GM10847 (cell line): Measurements from ENCODE around the gene ADIPOR2.

Experiments
- POLR2A ChIP-seq: IDR thresholded peaks from 2 replicates; pipeline ENCODE4 v1.6.1; 2011; ENCODE audit not compliant: insufficient read length; ENCODE audit errors: extremely low read depth

The ADIPOR2 gene

DNA sequence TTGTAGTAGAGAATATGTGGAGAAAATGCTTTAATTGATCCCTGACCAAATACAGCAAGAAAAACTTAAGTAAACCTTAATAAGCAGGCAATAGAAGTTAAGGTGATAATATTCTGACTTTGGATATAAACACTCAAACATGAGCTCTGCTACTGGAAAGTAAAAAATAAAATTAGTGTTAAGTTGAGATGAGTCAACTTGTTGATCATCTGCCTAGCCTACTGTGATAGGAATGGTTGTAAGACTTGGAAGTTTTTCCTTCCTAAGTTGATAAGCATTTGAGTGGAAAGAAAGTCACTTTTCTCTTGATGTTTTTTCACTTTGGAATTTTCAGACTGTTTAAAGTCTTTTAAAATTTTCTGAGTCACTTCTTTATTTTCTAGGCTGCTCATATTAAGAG lies 26.0 kb downstream of the ADIPOR2 start:
- TF ChIP-seq POLR2A: no peak

DNA sequence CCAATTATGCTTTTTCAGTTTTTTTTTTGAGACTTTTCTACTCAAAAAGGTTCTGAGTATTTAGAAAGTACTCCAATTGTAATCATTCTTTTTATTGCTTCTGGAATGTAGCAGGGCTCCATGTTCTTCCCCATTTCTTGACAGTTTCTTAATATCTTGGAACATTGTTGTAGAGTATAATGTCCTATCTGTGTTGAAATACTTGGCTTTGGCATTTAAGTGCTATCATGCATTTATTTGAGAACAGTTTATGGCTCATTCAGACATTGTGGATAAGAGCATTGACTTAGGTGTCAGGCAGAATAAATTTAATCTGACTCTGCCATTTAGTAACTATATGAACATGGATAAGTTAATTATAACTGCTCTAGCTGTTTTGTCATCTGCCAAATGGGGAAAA lies 28.3 kb downstream of the ADIPOR2 start:
- no peak for TF ChIP-seq POLR2A

DNA sequence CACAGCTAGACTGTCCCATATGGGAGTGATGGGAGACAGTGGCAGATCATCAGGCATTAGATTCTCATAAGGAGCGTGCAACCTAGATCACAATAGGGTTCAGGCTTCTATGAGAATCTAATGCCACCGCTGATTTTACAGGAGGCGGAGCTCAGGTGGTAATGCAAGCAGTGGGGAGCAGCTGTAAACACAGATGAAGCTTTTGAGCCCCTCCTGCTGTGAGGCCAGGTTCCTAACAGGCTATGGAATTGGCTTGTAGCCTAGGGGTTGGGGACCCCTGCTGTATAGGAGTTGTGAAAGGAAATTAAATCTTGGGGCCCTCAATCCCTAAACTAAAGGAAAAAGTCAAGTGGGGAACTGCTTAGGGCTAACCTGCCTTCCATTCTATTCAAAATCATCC lies 29.6 kb downstream of the ADIPOR2 start:
- no peak for TF ChIP-seq POLR2A

DNA sequence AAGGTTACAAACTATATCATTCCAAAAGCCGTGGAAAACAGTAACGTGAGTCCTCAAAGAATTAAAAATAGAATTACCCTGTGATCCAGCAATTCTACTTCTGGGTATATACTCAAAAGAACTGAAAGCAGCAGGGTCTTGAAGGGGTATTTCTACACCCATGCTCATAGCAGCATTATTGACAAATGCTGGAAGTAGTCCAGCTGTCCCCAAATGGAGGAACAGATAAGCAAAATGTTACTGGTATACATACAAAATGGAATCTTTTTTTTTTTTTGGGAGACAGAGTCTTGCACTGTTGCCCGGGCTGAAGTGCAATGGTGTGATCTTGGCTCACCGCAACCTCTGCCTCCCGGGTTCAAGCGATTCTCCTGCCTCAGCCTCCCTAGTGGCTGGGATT lies 32.9 kb downstream of the ADIPOR2 start:
- TF ChIP-seq POLR2A: no peak

DNA sequence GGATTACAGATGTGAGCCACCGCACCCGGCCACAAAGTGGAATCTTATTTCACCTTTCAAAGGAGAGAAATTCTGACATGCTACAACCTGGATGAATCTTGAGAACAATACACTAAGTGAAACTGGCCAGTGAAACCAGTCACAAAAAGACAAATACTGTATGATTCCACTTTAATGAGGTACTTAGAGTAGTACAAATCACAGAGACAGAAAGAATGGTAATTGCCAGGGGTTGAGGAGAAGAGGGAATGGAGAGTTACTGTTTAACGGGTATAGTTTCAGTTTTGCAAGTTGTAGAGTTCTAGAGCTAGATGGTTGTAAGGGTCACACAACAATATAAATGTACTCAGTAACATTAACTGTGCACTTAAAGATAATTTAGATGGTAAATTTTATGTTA lies 33.4 kb downstream of the ADIPOR2 start:
- TF ChIP-seq POLR2A: no peak

DNA sequence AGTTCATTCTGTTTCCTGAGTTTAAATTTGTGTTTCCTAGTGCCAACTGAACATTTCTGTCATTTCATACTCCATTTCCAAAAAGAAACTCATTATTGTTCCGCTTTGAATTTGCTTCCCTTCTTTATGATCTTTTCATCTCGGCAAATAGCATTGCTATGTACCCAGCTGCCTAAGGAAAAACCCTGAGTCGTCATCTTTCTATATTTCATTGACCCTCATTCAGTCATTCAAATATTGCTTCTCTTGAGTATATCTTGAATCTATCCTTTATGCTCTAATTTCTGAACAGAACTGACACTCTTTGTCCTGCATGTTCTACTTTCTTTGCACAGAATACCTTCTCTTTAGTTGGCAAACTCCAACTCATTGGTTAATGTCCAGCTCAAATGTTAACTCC lies 35.9 kb downstream of the ADIPOR2 start:
- TF ChIP-seq POLR2A: no peak

DNA sequence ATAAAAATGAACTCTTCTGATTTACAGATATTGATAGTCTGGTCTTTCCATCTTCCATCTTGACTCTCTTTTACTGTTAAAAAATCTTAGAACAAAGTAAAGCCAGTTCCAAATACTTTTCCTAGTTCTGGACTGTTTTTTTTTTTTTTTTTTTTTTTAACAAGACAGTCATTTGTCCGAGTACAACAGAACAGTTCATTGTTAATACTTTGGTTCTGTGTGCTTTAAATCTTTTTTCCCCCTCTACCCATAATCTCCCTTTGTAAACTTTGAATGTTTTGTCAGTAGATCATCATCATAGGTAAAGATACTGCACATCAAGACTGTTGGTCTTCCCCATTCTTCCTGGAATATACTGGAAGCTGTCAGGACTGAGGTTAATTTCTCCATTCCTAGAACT lies 38.0 kb downstream of the ADIPOR2 start:
- no peak for TF ChIP-seq POLR2A

DNA sequence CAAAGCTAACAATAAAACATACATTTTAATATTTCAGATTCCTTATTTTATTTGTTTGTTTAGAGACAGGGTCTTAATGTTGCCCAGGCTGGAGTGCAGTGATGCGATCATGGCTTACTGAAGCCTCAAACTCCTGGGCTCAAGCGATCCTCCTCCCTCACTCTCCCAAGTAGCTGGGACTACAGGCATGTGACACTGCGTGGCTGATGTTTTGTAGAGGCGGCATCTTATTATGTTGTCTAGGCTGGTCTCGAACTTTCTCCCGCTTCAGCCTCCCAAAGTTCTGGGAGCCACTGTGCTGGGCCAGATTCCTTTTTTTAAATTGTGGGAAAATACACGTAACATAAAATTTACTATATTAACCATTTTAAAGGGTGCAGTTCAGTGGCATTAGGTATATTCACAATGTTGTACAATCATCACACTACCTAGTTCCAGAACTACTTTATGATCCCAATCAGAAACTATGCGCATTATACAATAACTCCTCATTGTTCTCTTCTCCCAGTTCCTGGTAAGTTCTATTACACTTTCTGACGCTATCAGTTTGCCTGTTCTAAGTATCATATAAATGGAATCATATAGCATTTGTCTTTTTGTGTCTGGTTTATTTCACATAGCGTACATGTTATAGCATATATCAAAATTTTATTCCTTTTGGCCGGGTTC lies 40.3 kb downstream of the ADIPOR2 start:
- no peak for TF ChIP-seq POLR2A

DNA sequence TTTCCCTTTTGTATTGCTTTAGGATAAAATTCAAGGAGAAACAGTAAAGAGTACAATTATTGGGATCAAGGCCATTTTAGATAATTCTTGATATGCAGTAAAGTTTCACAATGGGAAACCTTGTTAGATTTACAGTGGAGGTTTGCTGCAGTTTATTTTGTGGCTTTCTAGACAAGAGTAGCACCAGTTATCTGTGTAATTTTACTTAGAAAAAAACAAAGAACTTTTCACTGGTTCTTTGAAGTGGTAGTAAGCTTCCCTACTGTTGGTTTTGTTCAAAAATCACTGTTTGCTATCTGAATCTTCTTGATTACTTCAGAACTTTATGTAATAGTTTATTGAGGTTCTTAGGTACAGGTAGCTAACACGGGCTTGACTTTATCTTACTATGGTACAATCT lies 42.0 kb downstream of the ADIPOR2 start:
- no peak for TF ChIP-seq POLR2A

DNA sequence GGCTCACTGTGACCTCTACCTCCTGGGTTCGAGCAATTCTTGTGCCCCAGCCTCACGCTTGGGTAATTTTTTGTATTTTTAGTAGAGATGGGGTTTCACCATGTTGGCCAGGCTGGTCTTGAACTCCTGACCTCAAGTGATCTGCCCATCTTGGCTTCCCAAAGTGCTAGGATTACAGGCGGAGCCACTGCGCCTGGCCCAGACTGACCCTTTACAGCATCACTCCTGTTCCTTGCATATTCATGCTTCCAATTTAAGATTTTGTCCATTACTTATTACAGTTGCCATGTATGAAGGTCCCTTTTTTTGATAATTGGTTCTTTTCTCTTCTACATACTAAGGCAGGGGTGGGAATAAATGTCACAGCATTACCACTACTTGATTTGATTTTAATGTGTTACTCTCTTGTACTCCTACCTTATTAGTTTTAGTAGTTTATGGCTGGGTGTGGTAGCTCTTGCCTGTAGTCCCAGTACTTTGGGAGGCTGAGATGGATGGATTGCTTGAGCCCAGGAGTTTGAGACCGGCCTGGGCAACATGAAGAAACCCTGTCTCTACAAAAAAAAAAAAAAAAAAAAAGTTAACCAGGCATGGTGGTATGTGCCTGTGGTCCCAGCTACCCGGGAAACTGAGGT lies 46.9 kb downstream of the ADIPOR2 start:
- TF ChIP-seq POLR2A: no peak

DNA sequence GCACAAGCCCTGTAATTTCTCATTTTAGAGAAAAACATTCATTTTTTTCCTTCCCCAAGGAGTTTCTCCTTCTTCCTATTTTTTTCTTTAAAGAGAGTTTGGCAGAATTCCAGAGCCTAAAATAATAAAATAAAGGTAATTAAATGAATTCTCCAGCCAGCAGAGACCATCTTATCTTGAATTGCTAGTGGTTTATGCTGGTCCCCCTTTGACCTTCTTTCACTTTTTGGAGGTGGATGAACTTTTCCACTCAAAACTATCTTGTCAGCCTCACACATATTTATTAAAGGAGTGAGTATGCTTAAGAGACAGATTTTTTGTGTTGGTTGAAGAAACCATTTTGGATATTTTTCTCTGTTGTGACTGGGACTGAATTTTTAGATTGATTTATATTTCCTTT lies 47.6 kb downstream of the ADIPOR2 start:
- no peak for TF ChIP-seq POLR2A

DNA sequence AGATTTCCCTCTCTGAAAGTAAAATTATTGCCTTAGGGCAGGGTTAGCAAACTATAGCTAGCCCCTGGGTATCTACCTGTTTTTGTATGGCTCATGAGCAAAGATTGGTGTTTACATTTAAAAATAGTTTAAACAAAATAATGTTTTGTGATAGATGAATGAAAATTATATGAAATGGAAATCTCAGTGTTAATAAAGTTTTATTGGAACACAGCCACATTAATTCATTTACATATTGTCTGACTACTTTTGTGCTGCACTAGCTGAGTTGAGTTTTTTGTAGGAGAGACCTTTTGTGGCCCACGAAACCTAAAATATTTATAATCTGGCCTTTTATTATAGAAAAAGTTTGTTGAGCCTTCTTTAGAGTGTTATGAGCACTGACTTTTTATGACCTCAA lies 48.5 kb downstream of the ADIPOR2 start:
- no peak for TF ChIP-seq POLR2A

DNA sequence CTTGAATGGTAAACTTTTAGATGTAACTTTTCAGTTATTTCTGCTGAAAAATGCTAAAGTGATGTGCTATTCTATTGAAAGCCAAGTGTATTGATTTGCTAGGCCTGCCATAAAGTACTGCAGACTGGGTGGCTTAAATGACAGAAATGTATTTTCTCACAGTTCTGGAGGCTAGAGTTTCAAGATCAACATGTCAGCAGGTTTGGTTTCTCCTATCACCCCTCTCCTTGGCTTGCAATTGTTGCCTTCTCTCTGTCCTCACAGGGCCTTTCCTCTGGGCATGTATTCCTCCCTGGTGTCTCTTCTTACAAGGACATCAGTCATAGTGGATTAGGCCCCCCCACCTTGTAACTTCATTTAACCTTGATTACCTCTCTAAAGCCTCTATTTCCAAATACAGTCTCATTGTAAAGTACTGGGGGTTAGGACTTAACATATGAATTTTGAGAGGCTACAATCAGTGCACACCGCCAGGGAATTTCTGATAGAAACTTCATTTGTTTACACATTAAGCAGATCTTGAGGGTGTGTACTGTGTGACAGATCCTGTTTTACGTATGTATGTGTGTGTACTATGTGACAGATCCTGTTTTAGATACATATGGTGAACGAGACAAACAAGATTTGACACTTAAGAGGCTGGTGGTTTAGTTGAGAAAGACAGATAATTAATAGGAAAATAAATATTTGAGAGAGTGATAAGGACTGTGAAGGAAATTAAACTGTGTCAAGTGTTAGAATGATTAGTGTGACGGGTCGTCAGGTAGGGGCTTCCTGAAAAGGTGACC lies 49.5 kb downstream of the ADIPOR2 start:
- TF ChIP-seq POLR2A: no peak

DNA sequence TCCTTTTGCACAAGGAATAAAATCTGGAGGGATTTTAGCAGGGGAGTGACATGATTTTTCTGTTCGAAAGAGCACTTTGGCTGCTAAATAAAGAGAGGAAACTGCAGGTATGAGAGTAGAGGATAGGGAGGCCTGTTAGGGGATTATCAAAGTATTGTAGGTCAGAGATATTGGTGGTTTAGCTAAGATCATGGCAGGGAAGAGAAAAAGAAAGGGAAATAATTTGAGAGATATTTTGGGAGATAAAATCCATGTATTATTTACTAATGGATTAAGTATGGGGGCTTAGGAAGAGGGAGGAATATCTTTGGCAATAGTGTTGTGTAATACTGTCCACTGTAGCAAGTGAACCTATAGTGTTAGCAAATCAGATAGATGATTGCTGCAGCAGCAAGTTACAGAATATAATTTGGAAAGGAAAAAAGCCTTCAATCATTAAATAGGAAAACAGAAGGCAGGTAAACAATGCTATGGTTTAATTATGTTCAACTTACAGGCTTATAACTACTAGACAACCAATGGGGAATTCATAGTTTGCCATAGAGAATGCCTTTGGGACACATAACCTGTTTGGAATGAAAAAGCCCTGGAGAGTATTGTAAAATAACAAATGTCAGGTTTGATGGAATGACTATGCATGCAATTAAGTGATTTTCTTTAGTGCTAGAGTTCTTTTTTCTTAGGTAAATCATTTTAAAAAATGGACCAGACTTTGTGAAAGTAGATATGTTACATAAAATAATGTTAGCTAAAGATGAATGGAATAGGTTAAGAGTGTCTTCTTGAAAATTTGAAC lies 50.5 kb downstream of the ADIPOR2 start:
- no peak for TF ChIP-seq POLR2A

DNA sequence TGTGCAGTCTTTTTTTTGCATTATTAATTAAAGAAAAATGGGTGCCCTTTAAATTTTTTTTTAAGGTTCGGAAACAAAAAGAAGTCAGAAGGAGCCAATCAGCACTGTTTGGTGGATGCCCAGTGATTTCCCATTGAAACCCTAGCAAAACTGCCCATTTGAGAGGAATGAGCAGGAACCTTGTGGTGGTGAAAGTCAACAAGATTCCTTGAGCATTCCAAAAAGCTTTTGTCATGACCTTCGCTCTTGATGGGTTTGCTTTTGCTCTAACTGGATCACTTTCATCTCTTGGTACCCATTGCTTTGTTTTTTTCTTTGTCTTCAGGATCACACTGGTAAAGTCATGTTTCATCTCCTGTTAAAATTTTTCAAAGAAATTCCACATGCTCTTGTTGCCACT lies 54.1 kb downstream of the ADIPOR2 start:
- TF ChIP-seq POLR2A: no peak

DNA sequence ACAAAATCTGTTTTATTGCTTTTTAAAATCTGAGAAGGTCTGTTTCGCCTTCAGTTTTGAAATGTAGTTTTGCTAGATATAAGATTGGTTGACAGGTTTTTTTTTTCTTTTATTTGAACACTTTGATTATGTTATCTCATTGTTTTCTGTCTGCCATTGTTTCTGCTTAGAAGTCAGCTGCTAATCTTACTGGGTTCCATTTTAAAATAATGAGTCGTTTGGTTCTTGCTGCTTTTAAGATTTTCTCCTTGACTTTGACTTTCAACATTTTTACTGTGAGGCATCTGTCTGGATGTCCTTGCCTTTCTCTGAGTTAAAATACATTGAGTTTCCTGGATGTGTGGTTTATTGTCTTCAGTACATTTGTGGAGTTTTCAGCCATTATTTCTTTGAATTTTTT lies 56.7 kb downstream of the ADIPOR2 start:
- TF ChIP-seq POLR2A: no peak

DNA sequence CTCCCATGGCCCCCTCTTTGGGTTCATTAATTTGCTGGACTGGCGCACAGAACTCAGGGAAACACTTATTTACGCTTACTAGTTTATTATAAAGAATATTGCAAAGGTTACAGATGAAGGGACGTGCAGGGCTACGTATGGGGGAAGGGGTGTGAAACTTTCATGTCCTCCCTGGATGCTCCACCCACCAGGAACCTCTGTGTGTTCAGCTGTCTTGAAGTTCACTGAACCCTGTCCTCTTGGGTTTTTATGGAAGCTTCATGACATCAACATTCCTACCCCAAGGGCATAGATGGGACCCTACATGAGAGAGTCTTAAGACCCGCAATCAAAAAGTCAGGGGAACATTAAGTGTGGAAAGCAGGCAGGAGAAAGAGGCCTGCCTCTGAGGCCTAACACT lies 58.1 kb downstream of the ADIPOR2 start:
- no peak for TF ChIP-seq POLR2A
